Mammary epithelial cell (primary cell): ENCODE data around the gene UNC93A.

Experiments used
- CTCF ChIP-seq, 2 donors: IDR thresholded peaks in 1 of 2; conservative IDR thresholded peaks in 1 of 2; 2 replicates each; pipeline ENCODE4 v1.5.1; 2011 to 2012; ENCODE audit warnings: inconsistent platforms in 2 of 2, low read length in 2 of 2, mild to moderate bottlenecking in 2 of 2, control low read depth in 1 of 2, low read depth in 1 of 2; ENCODE audit not compliant: insufficient read depth in 1 of 2; ENCODE audit errors: extremely low read depth in 1 of 2
- EZH2 ChIP-seq: IDR thresholded peaks from 2 replicates; pipeline ENCODE4 v1.6.1; 2012; ENCODE audit warnings: low read length, inconsistent platforms, borderline replicate concordance

GRCh38 chr6:167267921-167268401, 23.2 kb upstream of the UNC93A start:
- TF ChIP-seq CTCF (conservative IDR thresholded peaks at IDR 0.05 in 1 of 2, IDR thresholded peaks at IDR 0.05 in 1 of 2; ENCODE audit: extremely low read depth in 1 of 2, insufficient read depth in 1 of 2, low read depth in 1 of 2, low read length in 2 of 2) (no peak), EZH2 (no peak)
